Measurements from ENCODE around the gene C17orf113.

The C17orf113 gene

GRCh38 chr17:42050393-42051012 lies at the start of gene C17orf113:
Gene C17orf113, minus strand, starts transcription at chr17:42050601. Its CDS starts 7,225 bp downstream, at chr17:42043376.
- DNase-seq (ENCODE audit: low read depth), result no peak

GRCh38 chr17:42098730-42099399 lies 48.5 kb upstream of the C17orf113 start:
- DNase-seq (ENCODE audit: low read depth), result no peak

- no peak for DNase-seq (ENCODE audit: low read depth)
These were observed 47.6 kb upstream of the C17orf113 start, which contains the start of gene ZNF385C for GRCh38 chr17:42097691-42098631. Gene ZNF385C, minus strand, starts transcription at chr17:42098473. Its CDS starts 35,417 bp downstream, at chr17:42063056.

- no peak for DNase-seq (ENCODE audit: low read depth)
These were observed 46.1 kb upstream of the C17orf113 start for GRCh38 chr17:42096360-42097111.

- DNase-seq (ENCODE audit: low read depth), result no peak
These were observed 44.1 kb upstream of the C17orf113 start for GRCh38 chr17:42094375-42095069.

- DNase-seq (ENCODE audit: low read depth), result no peak
These were observed 42.5 kb upstream of the C17orf113 start for GRCh38 chr17:42092939-42093338.

- no peak for DNase-seq (ENCODE audit: low read depth)
These were observed 40.8 kb upstream of the C17orf113 start for GRCh38 chr17:42090964-42091790.

- DNase-seq (ENCODE audit: low read depth), result no peak
These were observed 38.3 kb upstream of the C17orf113 start for GRCh38 chr17:42088736-42089135.

GRCh38 chr17:42087736-42088705 lies 37.6 kb upstream of the C17orf113 start:
- no peak for DNase-seq (ENCODE audit: low read depth)

GRCh38 chr17:42087042-42087701 lies 36.8 kb upstream of the C17orf113 start:
- DNase-seq (ENCODE audit: low read depth), result no peak

- no peak for DNase-seq (ENCODE audit: low read depth)
These were observed 31.2 kb upstream of the C17orf113 start for GRCh38 chr17:42081516-42082129.

GRCh38 chr17:42079541-42079940 lies 29.1 kb upstream of the C17orf113 start:
- no peak for DNase-seq (ENCODE audit: low read depth)

- DNase-seq (ENCODE audit: low read depth), result no peak
These were observed 28.1 kb upstream of the C17orf113 start for GRCh38 chr17:42078396-42079043.

- DNase-seq (ENCODE audit: low read depth), result no peak
These were observed 27.4 kb upstream of the C17orf113 start for GRCh38 chr17:42077755-42078154.

GRCh38 chr17:42076797-42077559 lies 26.6 kb upstream of the C17orf113 start:
- DNase-seq (ENCODE audit: low read depth), result no peak

GRCh38 chr17:42075789-42076188 lies 25.4 kb upstream of the C17orf113 start:
- DNase-seq (ENCODE audit: low read depth), result no peak

Data from HS-27A (cell line).